Colonic mucosa (tissue), 4 donors: ENCODE results near the gene IL31. TPM values are rescaled to one million over a fixed set of nuclear protein-coding genes. Genes with fewer than 3 reads are reported as not detected.
A peak's percentile ranks its signal among the peaks of the same experiment; 100 is the strongest.

Experiments
- DNase-seq: peaks from one replicate; pipeline ENCODE4 v3.0.0-alpha.2; 2020
- H3K27ac ChIP-seq: fragments of 200-600 bp; one replicate; pipeline ENCODE4 v1.8.0; 2021
- H3K27me3 ChIP-seq: fragments of 200-600 bp; one replicate; pipeline ENCODE4 v1.8.0; 2021
- H3K36me3 ChIP-seq: fragments of 200-600 bp; one replicate; pipeline ENCODE4 v1.8.0; 2021
- H3K4me1 ChIP-seq: fragments of 200-600 bp; one replicate; pipeline ENCODE4 v1.8.0; 2021; ENCODE audit warnings: mild to moderate bottlenecking
- H3K4me3 ChIP-seq: fragments of 200-600 bp; one replicate; pipeline ENCODE4 v1.8.0; 2021
- H3K9ac ChIP-seq, 2 donors: one replicate each; pipeline ENCODE4 v1.7.0; 2013; ENCODE audit warnings: control low read depth in 2 of 2, low read depth in 2 of 2, low read length in 2 of 2
- H3K9me3 ChIP-seq: fragments of 200-600 bp; one replicate; pipeline ENCODE4 v1.8.0; 2021
- CTCF ChIP-seq: fragments of 200-600 bp; IDR thresholded peaks from one replicate; pipeline ENCODE4 v1.8.0; 2022; ENCODE audit warnings: antibody characterized with exemption, mild to moderate bottlenecking
- intact Hi-C: fragments of 100-400 bp; cut with DNase I; formaldehyde crosslinking; loops from one replicate; pipeline ENCODE4 v1.14.1; 2022
- total RNA-seq, 2 donors: library from RNA; stranded (reverse); fragmentation: NEBNext Ultra II Directional in 1 of 2; extraction: Animal tissue kit (Norgen Biotek cat#: 25700) in 1 of 2; gene quantifications; one replicate each; pipeline ENCODE4 v1.2.1, GENCODE V29; 2021
- donor health status: healthy.
- donor health status: DM: no; HTN: no; CAD: no.
- donor health status: DM: no; HTN: no; CAD: no.

Gene IL31
- total RNA-seq, 2 donors from 2014 or later = not detected

- intact Hi-C loops = no loop called here
- DNase-seq = no peak
- Histone ChIP-seq H3K9ac (no peak overlapping the region), H3K27me3 (peaks cover 14% of the 10 kb centered on the region), H3K4me3 (no peak overlapping the region), H3K27ac (no peak overlapping the region), H3K36me3 (no peaks in the 10 kb centered on the region), H3K4me1 (no peaks in the 10 kb centered on the region), H3K9me3 (no peaks in the 10 kb centered on the region)
- no peak for TF ChIP-seq CTCF
Observed at GRCh38 chr12:122199484-122200355, 25.7 kb upstream of the IL31 start.

DNA sequence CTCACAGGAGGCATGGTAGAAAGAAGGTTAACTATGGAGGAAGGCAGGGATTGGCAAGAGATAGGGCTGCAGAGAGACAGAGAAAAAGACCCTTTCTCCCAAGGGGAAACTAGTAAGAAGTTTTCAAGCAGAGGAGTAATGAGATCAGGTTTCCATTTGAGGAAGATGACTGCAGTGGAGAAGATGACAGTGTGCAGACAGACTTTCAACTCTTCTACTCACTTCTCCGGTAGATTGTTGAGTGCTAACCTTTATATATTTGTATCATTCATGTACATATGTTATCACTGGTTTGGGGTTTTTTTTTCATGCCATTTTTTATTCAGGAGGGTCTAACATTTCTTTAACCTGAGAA is 23.6 kb upstream of the IL31 start:
- H3K4me1 ChIP-seq = no peaks in the 10 kb centered on the region
- H3K27ac ChIP-seq = no peak overlapping the region
- no peak for DNase-seq
- no peak overlapping the region for H3K9ac ChIP-seq
- no peaks in the 10 kb centered on the region for H3K9me3 ChIP-seq
- no peaks in the 10 kb centered on the region for H3K27me3 ChIP-seq
- H3K36me3 ChIP-seq = no peaks in the 10 kb centered on the region
- no peak overlapping the region for H3K4me3 ChIP-seq
- no peak for TF ChIP-seq CTCF
- intact Hi-C loops = no loop called here

DNA sequence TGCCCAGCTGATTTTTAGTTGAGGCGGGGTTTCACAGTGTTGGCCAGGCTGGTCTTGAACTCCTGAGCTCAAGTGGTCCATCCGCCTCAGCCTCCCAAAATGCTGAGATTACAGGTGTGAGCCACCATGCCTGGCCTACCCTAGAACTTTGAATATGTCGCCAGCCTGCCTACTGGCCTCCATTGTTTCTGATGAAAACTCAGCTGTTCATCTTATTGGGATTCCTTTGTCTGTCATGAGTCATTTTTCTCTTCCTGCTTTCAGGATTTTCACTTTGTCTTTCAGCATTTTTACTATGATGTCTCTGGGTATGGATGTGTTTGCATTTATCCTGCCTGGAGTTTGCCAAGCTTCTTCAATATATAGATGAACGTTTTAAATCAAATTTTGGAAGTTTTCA is 21.4 kb upstream of the IL31 start:
- H3K27ac ChIP-seq = peak overlapping the region; percentile 40
- no peaks in the 10 kb centered on the region for H3K36me3 ChIP-seq
- no peak for DNase-seq
- intact Hi-C loops = no loop called here
- H3K27me3 ChIP-seq = no peaks in the 10 kb centered on the region
- no peaks in the 10 kb centered on the region for H3K9me3 ChIP-seq
- no peak overlapping the region for H3K4me3 ChIP-seq
- H3K4me1 ChIP-seq = no peaks in the 10 kb centered on the region
- no peak overlapping the region for H3K9ac ChIP-seq
- no peak for TF ChIP-seq CTCF

- Histone ChIP-seq H3K4me1 (no peaks in the 10 kb centered on the region), H3K36me3 (no peaks in the 10 kb centered on the region), H3K4me3 (no peak overlapping the region), H3K9me3 (no peaks in the 10 kb centered on the region), H3K27ac (peak overlapping the region; percentile 40), H3K27me3 (no peaks in the 10 kb centered on the region), H3K9ac (no peak overlapping the region)
- TF ChIP-seq CTCF = no peak
- DNase-seq = no peak
- intact Hi-C loops = loop anchor here (5.0 kb wide), 1 partner anchor 143 kb away; no protein-coding TSS in a partner anchor
Observed at GRCh38 chr12:122194804-122195203, 20.8 kb upstream of the IL31 start.

GRCh38 chr12:122192441-122192840 is 18.4 kb upstream of the IL31 start:
- Histone ChIP-seq H3K4me3 (no peak overlapping the region), H3K9me3 (no peaks in the 10 kb centered on the region), H3K36me3 (no peaks in the 10 kb centered on the region), H3K4me1 (no peaks in the 10 kb centered on the region), H3K9ac (no peak overlapping the region), H3K27ac (no peak overlapping the region), H3K27me3 (no peaks in the 10 kb centered on the region)
- intact Hi-C loops = loop anchor here (5.0 kb wide), 1 partner anchor 140 kb away; no protein-coding TSS in a partner anchor
- no peak for TF ChIP-seq CTCF
- DNase-seq = no peak
